Endometrium (tissue), 2 donors: ENCODE results near the gene KIF21A.

Experiments
- FAIRE-seq: peaks from 2 replicates; lab custom pipeline; 2012; peaks lifted over from hg19 to GRCh38; lab: Jason Lieb, UNC
- donor health status: control.
- donor health status: control.

The KIF21A gene

DNA sequence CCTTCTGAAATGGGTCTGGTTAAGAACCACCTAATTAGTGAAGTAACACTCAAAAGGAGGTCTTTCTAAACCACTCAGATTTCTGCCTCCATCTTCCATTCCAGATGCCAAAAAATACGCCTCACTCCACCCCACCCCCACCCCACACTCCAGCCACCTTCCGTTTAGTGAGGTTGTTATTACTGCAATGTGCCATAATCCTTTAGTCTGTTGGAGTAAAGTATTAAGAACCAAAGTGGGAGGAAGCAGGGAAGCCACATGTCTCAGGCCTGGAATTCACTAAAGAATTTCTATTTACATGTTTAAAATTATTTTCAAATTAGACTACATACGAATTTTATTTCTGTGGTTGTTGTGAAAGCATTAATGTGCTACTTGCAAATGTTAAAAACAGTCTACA is 7.4 kb downstream of the KIF21A start:
- no peak for FAIRE-seq

GRCh38 chr12:39431797-39432196 is 11.1 kb downstream of the KIF21A start:
- no peak for FAIRE-seq

- FAIRE-seq: no peak
These were observed 11.7 kb downstream of the KIF21A start for GRCh38 chr12:39431002-39431796.

DNA sequence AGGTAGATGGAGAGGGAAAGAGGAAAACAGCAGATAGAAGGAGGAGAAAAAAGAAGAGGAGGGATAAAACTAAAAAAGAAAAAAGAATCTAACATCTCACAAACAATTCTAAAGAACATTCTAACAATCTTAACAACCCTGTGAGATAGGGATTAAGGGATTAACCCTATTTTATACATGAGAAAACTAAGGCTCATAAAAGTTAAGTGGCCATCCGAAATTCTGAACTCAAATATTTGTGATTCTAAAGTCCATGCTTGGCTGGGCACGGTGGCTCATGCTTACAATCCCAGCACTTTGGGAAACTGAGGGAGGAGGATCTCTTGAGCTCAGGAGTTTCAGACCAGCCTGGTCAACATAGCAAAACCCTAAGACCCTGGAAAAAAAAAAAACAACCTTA is 13.1 kb downstream of the KIF21A start:
- no peak for FAIRE-seq

DNA sequence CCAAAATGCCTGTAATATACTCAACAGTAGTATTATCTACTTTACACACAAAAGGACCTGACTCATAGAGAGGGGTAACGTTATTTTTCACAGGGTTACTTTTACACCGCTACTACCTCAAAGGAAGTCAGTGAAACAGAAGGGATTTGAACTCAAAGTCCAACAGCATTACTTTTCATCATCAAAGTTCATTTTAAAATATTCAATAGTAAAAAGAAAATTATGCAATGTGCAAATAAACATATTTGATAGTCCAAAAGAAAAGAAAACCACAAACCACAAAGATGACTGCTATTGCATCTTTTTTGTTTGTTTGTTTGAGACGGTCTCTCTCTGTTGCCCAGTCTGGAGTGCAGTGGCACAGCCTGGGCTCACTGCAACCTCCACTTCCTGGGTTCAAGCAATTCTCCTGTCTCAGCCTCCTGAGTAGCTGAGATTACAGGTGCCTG is 15.5 kb downstream of the KIF21A start:
- no peak for FAIRE-seq

DNA sequence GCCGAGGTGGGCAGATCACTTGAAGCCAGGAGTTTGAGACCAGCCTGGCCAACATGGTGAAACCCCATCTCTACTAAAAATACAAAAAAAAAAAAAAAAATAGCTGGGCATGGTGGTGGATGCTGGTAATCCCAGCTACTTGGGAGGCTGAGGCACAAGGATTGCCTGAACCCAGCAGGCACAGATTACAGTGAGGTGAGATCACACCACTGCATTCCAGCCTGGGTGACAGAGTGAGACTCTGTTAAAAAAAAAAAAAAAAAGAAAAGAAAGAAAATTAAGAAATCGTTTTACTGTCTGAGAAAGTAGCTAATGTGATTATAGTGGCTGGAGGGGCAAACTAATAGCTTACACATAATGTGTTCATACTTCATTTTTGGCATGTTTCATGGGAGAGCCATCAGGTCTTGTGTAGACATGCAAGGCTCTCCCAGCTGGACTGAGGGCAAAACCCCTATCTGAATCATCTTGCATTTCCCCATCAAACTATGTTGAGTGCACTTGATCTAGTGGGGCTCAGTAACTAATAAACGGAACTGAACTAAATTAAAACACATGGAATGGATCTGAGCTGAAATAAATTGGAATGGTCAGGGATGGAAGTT is 16.2 kb downstream of the KIF21A start:
- FAIRE-seq: no peak

DNA sequence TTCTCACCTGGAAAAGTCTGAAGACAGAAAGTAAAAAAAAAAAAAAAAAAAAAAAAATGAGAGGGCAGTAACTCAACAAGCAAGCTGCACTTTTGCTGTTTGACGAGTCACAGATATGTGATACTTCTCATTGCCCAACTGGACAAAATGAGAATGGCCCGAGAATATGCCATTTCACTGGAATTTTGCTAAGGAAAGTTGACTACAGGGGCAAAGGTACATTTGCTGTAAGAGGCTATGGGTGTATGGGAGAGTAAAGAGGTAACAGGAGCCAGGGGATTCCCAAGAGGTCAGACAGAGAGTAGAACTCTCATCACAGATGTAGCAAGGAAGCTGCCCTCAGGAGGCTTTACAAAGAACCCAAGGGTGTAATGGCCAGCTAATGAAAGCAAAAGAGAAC is 22.9 kb downstream of the KIF21A start:
- no peak for FAIRE-seq

GRCh38 chr12:39419471-39419870 is 23.4 kb downstream of the KIF21A start:
- no peak for FAIRE-seq

GRCh38 chr12:39417916-39418315 is 25.0 kb downstream of the KIF21A start:
- FAIRE-seq: no peak

GRCh38 chr12:39413836-39414771 is 28.8 kb downstream of the KIF21A start:
- FAIRE-seq: no peak

DNA sequence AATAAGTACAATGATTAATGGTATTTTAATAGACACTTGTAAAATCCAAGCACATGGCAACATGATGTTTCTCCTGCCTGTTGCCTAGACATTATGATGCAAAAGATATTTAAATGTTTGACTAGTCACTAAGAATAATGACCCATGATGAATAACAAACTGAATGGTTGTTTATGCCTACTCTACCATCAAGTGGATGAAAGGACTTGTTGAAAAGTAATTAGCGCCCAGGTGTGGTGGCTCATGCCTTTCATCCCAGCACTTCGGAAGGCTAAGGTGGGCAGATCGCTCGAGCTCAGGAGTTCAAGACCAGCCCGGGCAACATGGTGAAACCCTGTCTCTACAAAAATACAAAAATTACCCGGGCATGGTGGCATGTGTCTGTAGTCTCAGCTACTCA is 30.7 kb downstream of the KIF21A start:
- FAIRE-seq: no peak

DNA sequence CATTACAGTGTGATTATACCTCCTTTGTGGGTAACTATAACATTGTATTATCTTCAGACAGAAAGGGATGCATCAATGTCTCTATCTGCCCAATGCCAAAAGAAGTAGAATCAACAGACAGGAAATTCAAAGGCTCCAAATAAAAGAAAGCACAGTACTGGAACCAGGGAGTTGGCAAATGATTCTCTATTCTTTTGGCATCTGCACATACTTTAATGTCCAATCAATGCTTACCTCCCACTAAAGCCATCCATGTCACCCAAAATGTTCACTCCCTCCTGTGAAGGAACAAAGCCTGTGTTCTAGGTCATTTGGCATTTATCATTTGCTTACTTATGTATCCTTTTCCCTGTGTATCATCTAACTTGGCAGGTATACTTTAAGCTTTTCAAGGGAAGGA is 36.7 kb downstream of the KIF21A start:
- FAIRE-seq: no peak

DNA sequence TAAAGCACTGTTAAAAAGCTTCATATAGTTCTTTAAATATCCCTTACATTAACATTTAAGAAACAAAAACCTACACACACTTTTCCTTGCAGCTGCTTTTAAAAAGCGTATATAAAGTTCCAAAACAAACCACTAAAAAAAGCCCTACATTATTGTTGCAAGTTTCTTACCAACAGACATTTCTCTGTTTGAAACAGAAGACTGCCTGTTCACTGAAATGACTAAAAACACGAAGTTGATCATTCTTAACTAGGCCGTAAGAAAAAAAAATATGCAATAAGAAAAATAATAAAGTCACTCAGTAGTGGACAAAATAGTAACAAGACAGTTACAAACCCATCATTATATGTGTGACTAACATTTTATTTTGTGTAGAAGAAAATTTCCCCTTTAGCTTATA is 37.3 kb downstream of the KIF21A start:
- FAIRE-seq: no peak

DNA sequence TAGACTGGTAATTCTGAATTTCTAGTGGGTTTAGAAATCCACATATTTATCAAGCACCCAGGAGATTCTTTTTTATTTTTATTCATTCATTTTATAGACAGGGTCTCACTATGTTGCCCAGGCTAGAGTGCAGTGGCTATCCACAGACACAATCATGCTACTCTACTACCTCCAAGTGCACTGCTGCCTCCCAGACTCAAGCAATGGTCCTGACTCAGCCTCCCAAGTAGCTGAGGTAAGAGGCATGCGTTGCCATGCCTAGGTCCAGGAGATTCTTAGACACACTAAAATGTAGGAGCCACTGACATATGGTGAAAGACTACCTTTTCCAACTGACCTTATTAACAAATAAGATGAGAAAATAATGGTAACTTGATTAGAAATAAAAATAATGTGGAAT is 38.9 kb downstream of the KIF21A start:
- no peak for FAIRE-seq

- FAIRE-seq: no peak
These were observed 39.5 kb downstream of the KIF21A start for GRCh38 chr12:39403376-39403775.

DNA sequence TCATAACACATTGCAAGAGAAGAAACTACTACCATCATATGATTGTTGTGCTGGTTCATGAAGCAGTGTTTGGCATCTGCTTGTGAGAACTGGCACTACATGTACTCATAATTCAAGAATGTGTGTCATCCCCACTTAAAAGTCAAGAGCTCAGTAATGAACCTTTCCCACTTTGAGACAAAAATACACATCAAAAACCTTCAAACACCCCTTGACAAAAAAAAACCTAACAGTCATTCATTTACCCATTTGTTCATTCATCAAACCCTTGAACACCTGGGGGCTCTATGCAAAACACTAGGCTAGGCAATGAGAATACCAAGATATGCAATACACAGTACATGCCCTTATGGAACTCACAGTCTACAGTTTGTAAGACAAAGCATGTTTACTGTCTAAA is 40.0 kb downstream of the KIF21A start:
- no peak for FAIRE-seq

DNA sequence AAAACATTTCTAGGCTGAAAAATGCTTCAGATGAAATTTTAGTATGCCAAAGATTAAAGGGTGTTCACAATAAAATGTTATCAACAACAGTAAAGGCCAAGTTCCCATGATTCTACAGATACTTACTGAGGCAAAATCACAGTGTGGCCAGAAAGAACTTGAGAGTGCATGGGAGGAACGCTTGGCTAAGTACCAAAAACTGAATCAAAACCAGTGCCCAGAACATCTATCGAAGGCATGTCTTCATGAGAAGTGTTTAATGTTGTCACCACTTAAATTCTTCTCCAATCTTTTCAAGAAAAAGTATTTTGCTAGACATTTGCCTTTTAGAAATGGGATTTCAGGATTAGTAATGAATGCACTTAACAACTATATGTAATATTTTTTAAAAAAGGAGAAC is 41.5 kb downstream of the KIF21A start:
- FAIRE-seq: no peak

DNA sequence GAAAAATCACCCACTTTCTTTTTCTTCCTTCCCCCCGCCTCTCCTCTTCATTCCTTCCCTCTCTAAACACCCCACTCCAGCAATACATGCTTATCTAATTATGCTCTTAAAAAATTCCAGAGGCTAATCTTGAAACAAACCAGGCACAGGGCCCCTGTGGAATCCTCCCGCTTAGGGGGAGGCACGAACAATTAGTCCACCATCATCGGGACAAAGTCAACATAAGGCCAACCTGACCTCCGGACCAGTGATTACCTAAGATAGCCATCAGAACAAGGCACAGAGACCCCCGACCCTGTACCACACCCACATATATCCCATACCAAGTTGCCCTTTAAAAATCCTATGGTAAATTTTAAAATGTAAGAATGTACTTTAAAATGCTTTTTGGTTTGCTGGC is 47.1 kb downstream of the KIF21A start:
- peak; percentile 79 for FAIRE-seq

- FAIRE-seq: no peak
These were observed 49.0 kb downstream of the KIF21A start for GRCh38 chr12:39393890-39394289.

GRCh38 chr12:39393179-39393578 is 49.7 kb downstream of the KIF21A start:
- FAIRE-seq: no peak

- peak; percentile 99 for FAIRE-seq
These were observed 50.6 kb downstream of the KIF21A start for GRCh38 chr12:39392154-39392925.

DNA sequence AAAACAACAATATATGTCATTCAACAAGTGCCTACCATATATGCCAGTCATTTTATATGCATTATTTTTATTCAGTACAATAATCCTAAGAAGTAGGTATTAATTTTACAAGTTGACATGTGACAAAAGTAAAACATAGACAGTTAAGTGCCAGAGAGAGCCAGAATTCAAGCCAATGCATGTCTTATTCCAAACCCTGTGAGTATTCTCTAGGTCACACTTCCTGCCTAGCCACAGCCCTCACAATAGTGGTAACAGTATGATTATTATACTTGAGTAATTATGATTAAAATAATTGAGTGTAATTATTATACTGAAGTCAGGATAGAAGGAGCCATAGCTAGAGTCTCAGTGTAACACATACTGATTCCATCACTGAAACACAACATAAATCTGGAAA is 52.2 kb downstream of the KIF21A start:
- FAIRE-seq: no peak
